Mammary microvascular endothelial cell (primary cell): Measurements from ENCODE around the gene SETD6. TPM values are rescaled to one million over a fixed set of nuclear protein-coding genes. Genes with fewer than 3 reads are reported as not detected.

Experiments
- total RNA-seq: library from RNA; depleted of rRNA; stranded (reverse); fragments of >200 nt; gene quantifications from 2 replicates; pipeline ENCODE4 v1.2.3, GENCODE V29; 2015

SETD6 gene
- 7.3 and 7.5 TPM in 2 replicates for total RNA-seq

GRCh38 chr16:58515125-58515870, at the start of gene SETD6:
TSS of gene SETD6 (plus strand) at chr16:58515517. CDS start at chr16:58515538, 21 bp downstream.

GRCh38 chr16:58499615-58500351, 15.5 kb upstream of the SETD6 start, which contains the start of gene NDRG4:
TSS of gene NDRG4 (plus strand) at chr16:58500143. CDS start at chr16:58500249, 106 bp downstream.

Other genes starting within 250 kb of the SETD6 start
- not detected in 2 replicates for gene PRSS54, start 220.5 kb upstream of the SETD6 start, total RNA-seq
- gene GINS3, start 123.0 kb upstream of the SETD6 start, total RNA-seq: 13.9 and 17.9 TPM in 2 replicates
- 29.7 and 30.4 TPM in 2 replicates for gene NDRG4, start 15.4 kb upstream of the SETD6 start, total RNA-seq
- 78.2 and 82.1 TPM in 2 replicates for gene CNOT1, start 114.3 kb downstream of the SETD6 start, total RNA-seq
- 16.8 and 24.5 TPM in 2 replicates for gene SLC38A7, start 169.3 kb downstream of the SETD6 start, total RNA-seq
- 107 and 110 TPM in 2 replicates for gene GOT2, start 218.8 kb downstream of the SETD6 start, total RNA-seq